Measurements from ENCODE around the gene AGRP.

AGRP gene

DNA sequence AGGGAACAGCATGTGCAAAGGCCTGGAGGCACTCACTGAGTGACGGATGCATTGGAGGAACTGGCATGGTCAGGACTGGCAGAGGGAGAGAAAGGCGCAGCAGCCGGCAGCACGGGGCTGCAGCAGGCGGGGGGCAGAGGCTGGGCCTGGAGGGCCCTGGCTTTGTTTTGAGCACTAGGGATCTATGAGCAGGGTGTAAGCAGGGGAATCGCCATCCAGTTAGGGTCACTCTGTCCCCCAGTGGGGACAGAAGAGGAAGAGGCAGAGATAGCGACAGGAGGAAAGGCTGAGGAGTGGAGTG, 38.3 kb downstream of the AGRP start:
- DNase-seq (no peak), ATAC-seq (ENCODE audit: insufficient read depth, low read depth) (no peak)
- H3K9me3 ChIP-seq (ENCODE audit: insufficient read depth, low read length, severe bottlenecking) = no peaks in the 10 kb centered on the region
- no peaks in the 10 kb centered on the region for H3K79me2 ChIP-seq (ENCODE audit: insufficient read depth, low read length)
- H3K4me2 ChIP-seq (ENCODE audit: insufficient read depth, low read length) = no peak overlapping the region
- H4K20me1 ChIP-seq (ENCODE audit: insufficient read depth, low read length) = peaks cover 23% of the 10 kb centered on the region
- no peak overlapping the region for H3K4me3 ChIP-seq (ENCODE audit: low read depth in 1 of 2, low read length in 2 of 2)
- peaks cover 22% of the 10 kb centered on the region for H3K36me3 ChIP-seq (ENCODE audit: insufficient read depth, low read length)
- TF ChIP-seq EZH2 (IDR thresholded peaks at IDR 0.05; ENCODE audit: borderline replicate concordance, low read depth, low read length, severe bottlenecking) = no peak
- TF ChIP-seq, protein P1, sequence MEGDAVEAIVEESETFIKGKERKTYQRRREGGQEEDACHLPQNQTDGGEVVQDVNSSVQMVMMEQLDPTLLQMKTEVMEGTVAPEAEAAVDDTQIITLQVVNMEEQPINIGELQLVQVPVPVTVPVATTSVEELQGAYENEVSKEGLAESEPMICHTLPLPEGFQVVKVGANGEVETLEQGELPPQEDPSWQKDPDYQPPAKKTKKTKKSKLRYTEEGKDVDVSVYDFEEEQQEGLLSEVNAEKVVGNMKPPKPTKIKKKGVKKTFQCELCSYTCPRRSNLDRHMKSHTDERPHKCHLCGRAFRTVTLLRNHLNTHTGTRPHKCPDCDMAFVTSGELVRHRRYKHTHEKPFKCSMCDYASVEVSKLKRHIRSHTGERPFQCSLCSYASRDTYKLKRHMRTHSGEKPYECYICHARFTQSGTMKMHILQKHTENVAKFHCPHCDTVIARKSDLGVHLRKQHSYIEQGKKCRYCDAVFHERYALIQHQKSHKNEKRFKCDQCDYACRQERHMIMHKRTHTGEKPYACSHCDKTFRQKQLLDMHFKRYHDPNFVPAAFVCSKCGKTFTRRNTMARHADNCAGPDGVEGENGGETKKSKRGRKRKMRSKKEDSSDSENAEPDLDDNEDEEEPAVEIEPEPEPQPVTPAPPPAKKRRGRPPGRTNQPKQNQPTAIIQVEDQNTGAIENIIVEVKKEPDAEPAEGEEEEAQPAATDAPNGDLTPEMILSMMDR (IDR thresholded peaks at IDR 0.05; ENCODE audit: borderline replicate concordance, extremely low read depth, low read length, poor library complexity, severe bottlenecking) = no peak
- H3K27ac ChIP-seq (ENCODE audit: low read length) = 0 out of 2 replicates have a peak overlapping the region, but pooled peaks have one; percentile 7
- H3K27me3 ChIP-seq (ENCODE audit: insufficient read depth, low read length, poor library complexity) = no peaks in the 10 kb centered on the region
- H3K9ac ChIP-seq (ENCODE audit: low read depth, low read length) = no peak overlapping the region
- no peaks in the 10 kb centered on the region for H3K4me1 ChIP-seq (ENCODE audit: insufficient read depth, low read length)
- no peak overlapping the region for H2AFZ ChIP-seq (ENCODE audit: low read depth, low read length)

DNA sequence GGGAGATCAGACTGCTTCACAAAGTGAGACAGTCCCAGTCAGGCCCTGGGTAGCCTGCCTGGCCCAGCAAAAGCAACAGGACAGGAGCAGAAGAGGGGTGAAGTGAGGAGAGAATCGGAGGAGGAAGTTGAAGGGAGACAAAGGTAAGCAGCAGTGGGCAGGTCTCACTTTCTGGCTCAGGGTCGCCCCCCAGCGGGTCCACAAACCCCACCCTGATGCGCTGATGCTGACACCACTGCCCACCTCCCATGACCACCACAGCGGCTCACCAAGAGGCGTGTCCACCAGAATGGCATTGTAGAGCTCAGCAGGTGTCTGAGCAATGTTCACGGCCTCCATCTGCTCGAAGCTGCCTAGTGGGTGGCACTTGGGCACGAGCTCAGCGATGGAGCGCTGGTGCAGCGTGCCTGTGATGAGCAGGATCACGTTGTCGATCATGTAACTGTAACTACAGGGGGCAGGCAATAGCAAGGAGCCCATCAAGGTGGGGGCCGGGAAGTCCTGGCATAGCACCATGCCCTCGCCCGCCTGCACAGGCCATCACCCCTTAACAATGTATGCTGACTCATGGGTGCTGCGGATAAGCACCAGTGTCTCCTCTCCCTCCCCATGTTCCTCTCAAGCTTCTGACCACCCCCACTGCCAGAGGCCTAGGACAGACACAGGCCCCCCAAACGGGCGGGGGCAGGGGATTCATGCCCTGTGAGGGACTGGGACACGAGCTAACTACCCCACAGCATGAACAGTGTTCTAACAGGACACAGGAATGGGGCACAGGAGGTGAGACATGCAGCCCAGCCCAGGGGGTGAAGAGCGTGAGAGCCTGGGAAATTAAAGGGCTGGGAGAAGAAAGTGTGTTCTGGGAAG, 38.9 kb downstream of the AGRP start:
- Histone ChIP-seq H3K27me3 (ENCODE audit: insufficient read depth, low read length, poor library complexity) (no peaks in the 10 kb centered on the region), H2AFZ (ENCODE audit: low read depth, low read length) (no peak overlapping the region), H3K79me2 (ENCODE audit: insufficient read depth, low read length) (no peaks in the 10 kb centered on the region), H3K4me2 (ENCODE audit: insufficient read depth, low read length) (no peak overlapping the region), H3K36me3 (ENCODE audit: insufficient read depth, low read length) (peaks cover 23% of the 10 kb centered on the region), H3K4me3 (ENCODE audit: low read depth in 1 of 2, low read length in 2 of 2) (no peak overlapping the region), H3K9me3 (ENCODE audit: insufficient read depth, low read length, severe bottlenecking) (no peaks in the 10 kb centered on the region), H3K9ac (ENCODE audit: low read depth, low read length) (no peak overlapping the region), H3K4me1 (ENCODE audit: insufficient read depth, low read length) (no peaks in the 10 kb centered on the region), H4K20me1 (ENCODE audit: insufficient read depth, low read length) (peaks cover 24% of the 10 kb centered on the region), H3K27ac (ENCODE audit: low read length) (0 out of 2 replicates have a peak overlapping the region, but pooled peaks have one; percentile 7)
- ATAC-seq (ENCODE audit: insufficient read depth, low read depth) (no peak), DNase-seq (no peak)
- TF ChIP-seq, protein P1 (IDR thresholded peaks at IDR 0.05; ENCODE audit: borderline replicate concordance, extremely low read depth, low read length, poor library complexity, severe bottlenecking) = no peak
- no peak for TF ChIP-seq EZH2 (IDR thresholded peaks at IDR 0.05; ENCODE audit: borderline replicate concordance, low read depth, low read length, severe bottlenecking)

DNA sequence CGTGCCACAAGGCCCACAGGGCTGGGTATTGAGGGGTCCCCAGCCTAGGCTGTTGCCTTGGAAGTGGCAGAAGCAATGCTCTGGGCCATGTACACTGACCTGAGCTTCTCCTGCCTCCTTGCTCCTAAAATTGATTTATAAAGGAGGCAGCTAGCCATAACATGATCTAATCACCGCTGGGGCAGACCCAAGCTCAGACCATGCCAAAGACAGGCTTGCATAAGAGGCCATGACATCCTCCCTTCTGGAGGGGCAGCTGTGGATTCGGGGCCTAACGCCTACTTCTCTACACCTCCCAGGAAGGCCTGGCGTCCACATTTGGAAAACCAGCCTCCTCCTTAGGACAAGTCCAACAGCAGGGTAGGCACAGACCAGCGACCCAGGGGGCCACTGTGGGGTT, 40.1 kb downstream of the AGRP start:
- DNase-seq (no peak), ATAC-seq (ENCODE audit: insufficient read depth, low read depth) (no peak)
- TF ChIP-seq, protein P1 (IDR thresholded peaks at IDR 0.05; ENCODE audit: borderline replicate concordance, extremely low read depth, low read length, poor library complexity, severe bottlenecking) = no peak
- TF ChIP-seq EZH2 (IDR thresholded peaks at IDR 0.05; ENCODE audit: borderline replicate concordance, low read depth, low read length, severe bottlenecking) = no peak
- Histone ChIP-seq H3K36me3 (ENCODE audit: insufficient read depth, low read length) (peaks cover 34% of the 10 kb centered on the region), H3K4me2 (ENCODE audit: insufficient read depth, low read length) (no peak overlapping the region), H3K27ac (ENCODE audit: low read length) (no peak overlapping the region), H4K20me1 (ENCODE audit: insufficient read depth, low read length) (peaks cover 24% of the 10 kb centered on the region), H3K9me3 (ENCODE audit: insufficient read depth, low read length, severe bottlenecking) (no peaks in the 10 kb centered on the region), H3K4me3 (ENCODE audit: low read depth in 1 of 2, low read length in 2 of 2) (no peak overlapping the region), H3K27me3 (ENCODE audit: insufficient read depth, low read length, poor library complexity) (no peaks in the 10 kb centered on the region), H3K79me2 (ENCODE audit: insufficient read depth, low read length) (no peaks in the 10 kb centered on the region), H2AFZ (ENCODE audit: low read depth, low read length) (no peak overlapping the region), H3K4me1 (ENCODE audit: insufficient read depth, low read length) (no peaks in the 10 kb centered on the region), H3K9ac (ENCODE audit: low read depth, low read length) (no peak overlapping the region)
